Measurements from ENCODE around the gene TRIO.
"Not testable (repeated sequence)": the region's sequence is repeated elsewhere in the genome, so short reads cannot be mapped to it uniquely, and the experiment has no call there.

TRIO gene

GRCh38 chr5:14366763-14367162 lies 223.6 kb downstream of the TRIO start:
- DNase-seq = no peak

DNA sequence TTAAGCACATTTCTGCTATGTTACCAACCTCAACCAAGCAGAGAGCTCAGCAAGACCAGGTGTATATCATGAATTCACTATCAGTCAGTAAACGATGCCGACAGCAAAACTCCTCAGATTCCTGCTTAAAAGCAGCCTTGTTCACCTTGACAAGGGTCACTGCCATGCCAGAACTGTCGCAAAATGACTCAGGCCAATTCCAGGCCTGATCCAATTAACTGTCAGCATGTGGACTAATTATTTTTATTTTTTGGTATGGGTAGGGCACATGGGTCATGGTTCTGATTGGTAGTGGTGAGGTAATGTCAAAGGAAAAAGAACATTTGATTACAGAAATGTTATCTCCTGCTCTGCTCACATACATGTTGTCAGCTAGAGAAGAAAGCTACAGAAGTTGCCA lies 224.2 kb downstream of the TRIO start:
- DNase-seq = no peak

DNA sequence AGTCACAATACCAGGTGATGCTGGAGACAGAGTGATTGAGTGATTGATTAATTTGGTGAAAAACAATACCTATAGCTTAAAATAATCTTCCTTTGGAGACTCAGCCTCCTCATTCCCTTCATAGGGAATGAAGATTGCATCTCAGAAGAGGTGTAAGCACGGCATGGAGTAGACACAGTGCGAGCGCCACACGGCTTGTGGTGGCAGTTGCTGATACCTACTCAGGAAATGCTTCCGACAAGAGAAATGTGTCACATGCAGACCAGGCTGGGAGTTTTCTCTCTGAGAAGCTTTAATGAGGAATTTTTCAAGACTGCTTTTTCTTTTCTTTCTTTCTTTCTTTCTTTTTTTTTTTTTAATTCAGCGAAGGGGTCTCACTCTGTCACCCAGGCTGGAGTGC lies 226.6 kb downstream of the TRIO start:
- DNase-seq = no peak

DNA sequence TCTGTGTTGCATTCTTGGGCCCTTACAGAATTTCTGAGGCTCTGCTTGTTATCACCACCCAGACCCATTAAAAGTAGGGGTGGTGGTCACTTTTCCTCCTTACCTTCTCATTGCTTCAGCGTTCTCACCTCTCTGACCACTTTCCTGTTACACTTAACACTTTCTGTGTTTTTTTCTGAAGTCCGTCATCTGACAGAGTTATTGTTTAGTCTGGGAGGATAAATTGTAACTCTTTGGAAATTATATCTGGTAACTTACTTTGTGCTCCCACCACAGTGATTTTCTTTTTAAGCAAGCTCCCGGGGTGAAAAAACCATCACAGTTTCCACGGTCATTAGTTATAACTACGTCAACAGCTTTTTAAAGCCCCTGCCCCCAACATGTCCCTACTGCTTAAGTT lies 227.2 kb downstream of the TRIO start:
- DNase-seq = no peak

GRCh38 chr5:14373685-14374084 lies 230.5 kb downstream of the TRIO start:
- no peak for DNase-seq

DNA sequence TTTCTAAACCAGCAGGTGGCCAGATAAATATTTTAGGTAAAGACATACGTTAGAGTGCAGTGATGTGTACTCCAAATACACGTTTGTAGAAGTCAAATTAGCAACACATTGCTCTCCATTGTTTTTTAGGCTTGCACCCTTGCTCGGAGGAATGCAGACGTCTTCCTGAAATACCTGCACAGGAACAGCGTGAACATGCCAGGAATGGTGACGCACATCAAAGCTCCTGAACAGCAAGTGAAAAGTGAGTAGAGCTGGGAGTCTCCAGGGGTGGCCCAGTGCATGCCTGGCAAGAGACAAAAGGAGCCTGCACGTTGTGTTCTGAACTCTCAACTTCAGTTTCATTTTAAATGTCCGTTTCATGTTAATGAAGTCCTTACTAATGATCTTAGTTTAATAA lies 231.0 kb downstream of the TRIO start:
- no peak for DNase-seq

DNA sequence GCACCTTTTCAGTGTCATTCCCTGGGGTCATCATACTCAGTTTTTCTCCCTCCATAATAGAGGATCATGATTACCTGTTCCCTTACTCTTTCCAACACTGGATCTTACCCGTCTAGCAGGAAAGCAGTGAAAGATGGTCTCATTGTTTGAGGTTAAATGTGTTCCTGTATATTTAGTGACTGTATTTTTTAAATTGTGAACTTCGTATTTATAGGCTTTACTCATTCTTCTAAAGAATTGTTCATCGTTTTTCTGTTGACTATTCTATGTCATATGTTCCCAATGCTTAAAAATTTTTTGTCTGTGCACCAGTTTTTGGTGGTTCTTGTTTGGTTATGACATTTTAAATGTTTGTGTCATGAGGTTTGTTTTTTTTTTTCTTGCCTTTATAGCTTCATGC lies 233.6 kb downstream of the TRIO start:
- no peak for DNase-seq

GRCh38 chr5:14379739-14380497 lies 236.8 kb downstream of the TRIO start:
- no peak for DNase-seq

- DNase-seq = no peak
Measured at GRCh38 chr5:14380712-14381111, 237.6 kb downstream of the TRIO start.

DNA sequence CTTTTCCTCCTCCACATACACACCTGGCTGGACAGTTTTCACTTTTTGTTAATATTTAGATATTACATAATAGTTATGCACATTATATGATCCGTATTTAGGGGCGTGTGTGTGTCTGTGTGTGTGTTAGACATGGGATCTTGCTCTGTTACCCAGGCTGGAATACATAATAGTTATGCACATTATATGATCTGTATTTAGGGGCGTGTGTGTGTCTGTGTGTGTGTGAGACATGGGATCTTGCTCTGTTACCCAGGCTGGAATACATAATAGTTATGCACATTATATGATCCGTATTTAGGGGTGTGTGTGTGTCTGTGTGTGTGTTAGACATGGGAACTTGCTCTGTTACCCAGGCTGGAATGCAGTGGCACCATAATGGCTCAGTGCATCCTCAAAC lies 239.5 kb downstream of the TRIO start:
- DNase-seq = no peak

DNA sequence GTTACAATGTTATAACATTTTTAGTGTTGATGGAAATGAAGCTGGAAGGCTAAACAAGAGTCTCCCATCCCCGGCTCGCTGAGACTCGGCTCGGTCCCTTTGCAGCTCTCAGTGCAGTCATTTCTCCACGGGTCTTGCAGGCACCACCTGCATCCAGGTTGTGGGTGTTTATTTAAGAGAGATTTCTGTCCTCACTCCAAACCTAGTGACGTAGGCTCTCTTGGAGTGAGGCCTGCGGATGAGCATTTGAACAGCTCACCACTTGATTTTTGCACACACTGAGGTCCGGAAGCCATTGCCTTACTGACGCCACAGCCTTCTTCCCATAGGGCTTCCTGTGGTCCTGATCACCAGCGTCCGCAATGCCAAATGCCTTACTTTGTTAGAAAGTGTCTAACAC lies 240.8 kb downstream of the TRIO start:
- DNase-seq = no peak

DNA sequence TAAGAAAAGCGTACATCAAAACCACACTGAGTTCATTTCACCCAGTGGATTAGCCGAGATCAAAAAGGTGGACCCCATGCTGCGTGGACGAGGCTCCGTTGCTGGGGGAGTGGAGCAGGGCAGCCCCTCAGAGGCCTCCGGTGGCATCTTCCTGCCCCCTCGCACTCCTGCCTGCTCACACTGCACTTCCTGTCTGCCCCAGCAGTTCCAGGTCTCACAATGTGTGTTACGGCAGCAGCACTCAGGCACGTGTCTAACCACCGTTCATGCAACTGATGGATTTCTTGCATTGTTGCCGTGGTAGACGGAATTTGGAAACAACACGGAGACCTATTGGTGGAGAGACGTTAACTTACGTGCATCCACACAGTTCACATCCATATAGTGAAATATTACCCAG lies 241.9 kb downstream of the TRIO start:
- DNase-seq = no peak

DNA sequence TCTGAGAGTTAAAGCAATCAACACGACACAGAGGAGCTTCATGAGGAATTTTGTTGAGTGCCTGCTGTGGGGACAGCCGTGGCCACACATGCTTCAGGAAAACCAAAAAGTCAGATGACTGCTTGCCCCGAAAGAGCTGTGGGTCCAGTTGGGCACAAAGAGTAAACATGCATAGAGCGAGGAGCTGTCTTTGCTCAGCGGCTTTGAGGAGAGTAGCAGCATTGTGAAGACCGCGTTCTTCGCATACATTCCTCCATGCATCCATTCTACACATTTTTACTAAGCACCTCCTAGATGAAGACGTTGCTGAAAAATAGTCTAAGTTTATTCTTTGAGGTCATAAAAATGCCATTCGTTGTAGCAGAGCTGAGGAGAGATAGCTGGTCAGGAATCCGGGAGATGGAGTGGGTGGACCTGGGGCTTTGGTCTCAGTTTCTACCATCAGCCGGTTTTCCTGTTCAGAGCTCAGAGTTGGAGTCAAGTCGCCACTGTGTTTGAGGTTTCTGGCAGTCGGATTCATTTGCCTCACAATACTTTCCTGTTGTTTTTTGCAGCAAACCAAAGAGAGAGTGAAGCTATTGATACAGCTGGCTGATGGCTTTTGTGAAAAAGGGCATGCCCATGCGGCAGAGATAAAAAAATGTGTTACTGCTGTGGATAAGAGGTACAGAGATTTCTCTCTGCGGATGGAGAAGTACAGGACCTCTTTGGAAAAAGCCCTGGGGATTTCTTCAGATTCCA lies 243.9 kb downstream of the TRIO start:
- no peak for DNase-seq

DNA sequence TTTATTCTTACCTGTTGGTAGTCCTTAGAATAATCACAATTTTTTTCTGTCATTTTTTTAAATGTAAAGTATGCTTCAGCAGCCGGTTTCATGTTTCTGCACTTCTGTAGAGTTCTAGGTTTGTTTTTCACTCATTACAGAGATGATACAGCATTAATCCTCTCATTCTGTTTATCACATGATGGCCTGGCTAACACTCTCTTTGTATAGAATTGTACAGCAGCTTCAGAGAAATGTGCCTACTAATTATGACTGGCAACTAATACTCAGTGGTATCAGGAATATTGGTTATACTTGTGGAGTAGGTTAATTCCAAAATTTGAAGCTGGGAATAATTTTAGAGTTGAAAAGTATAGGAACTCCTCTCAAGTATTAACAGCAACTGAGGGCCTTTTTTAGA lies 245.6 kb downstream of the TRIO start:
- DNase-seq = no peak

DNA sequence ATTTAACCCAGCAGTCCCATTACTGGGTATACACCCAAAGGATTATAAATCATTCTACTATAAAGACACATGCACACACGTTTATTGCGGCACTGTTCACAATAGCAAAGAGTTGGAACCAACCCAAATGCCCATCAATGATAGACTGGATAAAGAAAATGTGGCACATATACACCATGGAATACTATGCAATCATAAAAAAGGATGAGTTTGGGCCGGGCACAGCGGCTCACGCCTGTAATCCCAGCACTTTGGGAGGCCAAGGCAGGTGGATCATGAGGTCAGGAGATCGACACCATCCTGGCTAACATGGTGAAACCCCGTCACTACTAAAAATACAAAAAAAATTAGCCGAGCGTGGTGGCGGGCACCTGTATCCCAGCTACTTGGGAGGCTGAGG lies 249.4 kb downstream of the TRIO start:
- not testable (repeated sequence) for DNase-seq

GRCh38 chr5:14394365-14394764 lies 251.2 kb downstream of the TRIO start:
- no peak for DNase-seq

GRCh38 chr5:14395411-14395810 lies 252.3 kb downstream of the TRIO start:
- DNase-seq = no peak

DNA sequence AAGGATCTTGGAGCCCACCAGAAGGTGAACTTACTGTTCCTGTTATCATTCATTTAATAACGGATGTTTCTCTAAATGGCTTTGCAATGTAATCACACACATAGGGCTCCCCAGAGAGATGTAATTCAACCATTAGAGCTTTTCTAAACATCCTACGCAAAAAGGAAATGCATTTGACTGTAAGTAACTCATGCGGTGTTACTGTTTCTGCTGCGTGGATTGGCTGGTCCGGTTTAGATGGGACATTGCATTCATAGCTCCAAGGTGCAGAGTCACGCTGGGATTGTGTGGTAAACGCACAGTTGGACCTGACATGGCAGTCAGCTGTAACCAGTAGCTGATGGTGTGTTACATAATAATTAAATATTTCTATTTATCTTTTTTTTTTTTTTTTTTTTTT lies 252.9 kb downstream of the TRIO start:
- DNase-seq = no peak

GRCh38 chr5:14396737-14397136 lies 253.6 kb downstream of the TRIO start:
- DNase-seq = no peak

GRCh38 chr5:14397717-14398116 lies 254.6 kb downstream of the TRIO start:
- no peak for DNase-seq

DNA sequence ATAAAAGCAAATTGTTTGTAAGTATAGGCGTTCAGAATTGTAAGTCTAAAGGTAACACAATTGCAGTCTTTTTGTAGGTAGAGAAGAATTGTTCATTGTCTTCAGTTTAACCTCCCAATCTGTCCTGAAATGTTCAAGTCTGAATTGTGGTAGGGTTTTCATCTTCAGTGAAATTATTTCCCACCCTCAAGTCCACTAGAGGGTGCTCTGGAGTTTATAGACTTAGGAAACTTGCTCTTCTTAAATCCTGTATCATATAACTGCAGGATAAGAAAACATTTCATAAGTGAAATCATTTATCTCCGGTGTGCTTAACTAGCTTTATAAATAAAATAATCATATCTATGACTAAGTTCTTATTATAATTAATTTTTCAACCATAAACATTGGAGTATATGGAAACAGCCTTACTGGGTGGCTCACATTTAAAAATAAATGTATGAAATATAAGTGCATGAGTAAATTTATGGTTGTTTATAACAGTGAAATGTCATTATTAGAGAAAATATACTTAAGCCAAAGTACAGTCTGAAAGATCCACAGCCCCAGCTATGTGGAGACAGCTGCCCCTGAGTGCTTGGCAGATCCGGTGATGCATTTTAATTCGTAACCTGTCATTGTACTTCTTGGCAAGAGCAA lies 256.0 kb downstream of the TRIO start:
- no peak for DNase-seq

- DNase-seq = no peak
Measured at GRCh38 chr5:14400085-14400484, 256.9 kb downstream of the TRIO start.

- DNase-seq = no peak
Measured at GRCh38 chr5:14400611-14401010, 257.5 kb downstream of the TRIO start.

- DNase-seq = no peak
Measured at GRCh38 chr5:14401639-14402038, 258.5 kb downstream of the TRIO start.
